HS-27A (cell line): ENCODE data around the gene ABCA9.

Source experiments
- DNase-seq: peaks from one replicate; pipeline ENCODE4 v3.0.0-alpha.2; 2012; ENCODE audit warnings: low read depth, missing footprints

ABCA9 gene

DNA sequence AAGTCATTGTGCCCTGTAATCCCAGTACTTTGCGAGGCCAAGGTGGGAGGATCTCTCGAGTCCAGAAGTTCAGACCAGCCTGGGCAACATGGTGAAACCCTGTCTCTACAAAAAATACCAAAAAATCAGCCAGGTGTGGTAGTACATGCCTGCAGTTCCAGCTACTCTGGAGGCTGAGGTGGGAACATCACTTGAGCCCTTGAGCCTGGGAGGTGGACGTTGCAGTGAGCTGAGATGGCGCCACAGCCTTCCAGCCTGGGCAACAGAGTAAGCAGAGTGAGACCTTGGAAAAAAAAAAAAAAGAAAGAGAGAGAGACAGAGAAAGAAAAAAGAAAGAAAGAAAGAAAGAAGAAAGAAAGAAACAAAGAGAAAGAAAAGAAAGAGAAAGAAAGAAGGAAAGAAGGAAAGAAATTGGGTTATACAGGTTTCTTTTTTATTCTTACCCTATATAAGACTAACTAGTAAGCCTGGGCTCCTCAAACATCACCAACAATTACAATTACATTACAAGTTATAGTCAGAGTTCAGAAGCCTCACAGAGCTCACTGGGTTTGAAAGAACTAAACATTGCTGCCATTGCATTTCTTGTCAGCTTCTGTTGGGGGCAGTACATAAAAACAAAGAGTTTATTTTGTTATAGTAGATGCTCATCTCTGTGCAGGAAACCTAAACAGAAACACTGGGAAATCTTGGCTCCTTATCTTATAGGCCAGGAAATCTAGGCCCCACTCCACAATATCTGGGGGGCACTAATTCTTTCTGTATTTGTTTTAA is 6.7 kb upstream of the ABCA9 start:
- DNase-seq: no peak

DNA sequence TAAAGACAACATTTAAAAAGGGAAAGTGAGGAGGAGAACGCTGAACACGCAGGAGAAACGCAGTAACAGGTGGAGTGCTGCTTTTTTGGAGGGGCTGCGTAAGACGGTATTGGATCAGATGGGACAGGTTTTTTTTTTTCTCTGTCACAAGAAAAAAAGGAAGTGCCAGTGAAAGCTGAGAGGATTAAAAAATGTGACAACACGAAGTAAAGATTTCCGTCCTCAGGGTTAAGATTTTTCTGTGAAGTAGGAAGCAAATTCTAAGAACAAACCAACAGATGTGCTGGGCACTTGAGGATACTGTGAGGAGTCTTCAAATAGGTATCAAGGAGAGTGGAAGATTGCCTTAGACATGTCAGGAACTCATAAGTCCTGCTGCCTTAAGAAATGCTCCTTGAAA is 5.8 kb upstream of the ABCA9 start:
- DNase-seq: no peak

DNA sequence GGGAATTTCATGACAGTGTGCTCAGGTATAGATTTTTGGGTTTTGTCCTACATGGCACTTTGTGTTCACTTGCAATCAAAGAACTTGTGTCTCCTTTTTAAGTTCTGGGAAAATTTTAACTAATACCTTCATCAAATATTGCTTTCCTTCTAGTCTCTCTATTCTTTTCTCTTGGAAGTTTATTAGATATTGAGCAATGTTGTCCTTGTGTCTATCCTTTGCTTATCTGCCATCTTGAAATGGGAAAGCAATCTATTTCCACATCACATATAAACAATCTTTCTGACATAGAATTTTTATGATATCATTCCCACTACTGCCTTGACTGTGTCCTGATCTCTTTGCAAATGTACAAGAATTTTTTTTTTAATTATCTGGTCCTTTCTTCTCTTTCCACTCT is 4.4 kb upstream of the ABCA9 start:
- no peak for DNase-seq

GRCh38 chr17:69064476-69064875 is 3.7 kb upstream of the ABCA9 start:
- DNase-seq: no peak

- DNase-seq: no peak
Observed at GRCh38 chr17:69064001-69064400, 3.3 kb upstream of the ABCA9 start.

GRCh38 chr17:69062860-69063581 is 2.3 kb upstream of the ABCA9 start:
- DNase-seq: no peak

DNA sequence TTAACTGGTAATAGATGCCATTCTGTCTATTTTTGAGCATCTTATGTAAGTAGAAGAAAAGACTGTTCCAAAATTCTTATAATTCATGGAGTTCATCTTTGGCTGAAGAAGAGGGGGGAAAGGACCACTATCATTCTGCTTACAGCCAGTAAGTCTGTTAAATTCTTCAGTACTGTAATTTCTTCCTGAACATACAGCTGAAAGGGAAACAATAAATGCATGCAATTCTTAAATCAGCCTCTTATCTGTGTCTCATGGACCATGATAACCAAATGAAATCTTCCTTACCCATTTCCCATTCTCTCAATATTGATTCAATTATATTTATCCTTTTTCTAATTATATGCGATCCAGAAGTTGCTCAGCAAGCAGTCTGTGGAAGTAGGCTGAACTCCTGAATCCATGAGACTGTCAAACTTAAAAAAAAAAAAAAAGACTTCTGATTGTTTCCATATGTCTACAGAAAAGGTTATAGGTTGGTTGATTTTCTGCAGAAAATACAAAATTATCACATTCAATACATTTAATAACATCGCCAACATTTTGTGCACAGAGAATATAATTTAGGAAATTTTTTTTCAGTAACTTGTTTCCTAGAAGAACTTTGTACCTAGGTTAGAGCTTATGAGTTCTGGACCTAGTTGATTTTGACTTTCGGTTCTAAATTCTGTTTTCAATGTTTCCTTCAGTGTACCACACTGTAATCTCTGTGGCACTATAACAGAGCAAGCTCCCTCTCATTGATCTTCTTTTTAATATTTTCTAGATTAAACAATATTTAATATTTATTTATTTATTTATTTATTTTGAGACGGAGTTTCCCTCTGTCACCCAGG is 1.2 kb upstream of the ABCA9 start:
- DNase-seq: no peak

GRCh38 chr17:69059458-69060175 is 1.1 kb downstream of the ABCA9 start:
- DNase-seq: no peak

DNA sequence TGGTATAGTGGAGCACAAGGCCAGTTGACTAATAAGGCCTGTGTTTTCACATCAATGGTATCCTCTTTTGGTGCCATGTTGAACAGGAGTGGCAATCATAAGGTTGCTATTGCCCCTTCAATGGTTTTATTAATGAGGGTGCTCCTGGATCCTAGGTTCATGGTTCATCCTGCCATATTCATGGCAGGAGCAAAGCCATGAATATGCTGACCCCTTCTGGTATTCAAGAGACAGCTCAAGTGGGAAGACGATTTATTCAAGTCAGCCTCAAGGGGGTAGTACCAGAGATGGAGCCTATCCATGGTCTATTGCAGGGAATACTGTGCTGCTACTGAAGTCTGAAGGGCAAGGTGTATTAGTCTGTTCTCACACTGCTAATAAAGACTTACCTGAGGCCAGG is 2.6 kb downstream of the ABCA9 start:
- no peak for DNase-seq

DNA sequence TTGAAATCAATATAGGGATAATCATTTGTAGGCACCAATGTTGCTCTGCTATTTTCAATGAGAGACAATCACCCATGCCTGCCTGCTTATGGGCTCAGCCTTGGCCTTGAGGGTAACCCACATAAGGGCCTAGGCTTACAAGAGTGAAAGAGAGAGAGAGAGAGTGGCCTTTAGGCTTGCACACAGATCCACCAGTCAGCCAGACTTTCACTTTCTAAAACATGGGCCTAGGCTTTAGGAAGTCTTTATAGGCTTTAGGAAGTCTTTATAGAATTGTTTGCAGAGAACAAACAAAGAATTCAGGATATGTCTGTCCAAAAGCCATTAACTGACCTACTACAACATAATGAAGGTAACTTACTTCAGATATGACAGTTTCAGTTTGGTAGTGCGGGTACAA is 3.4 kb downstream of the ABCA9 start:
- DNase-seq: no peak

- DNase-seq: no peak
Observed at GRCh38 chr17:69056179-69056823, 4.4 kb downstream of the ABCA9 start.

- no peak for DNase-seq
Observed at GRCh38 chr17:69055334-69055733, 5.4 kb downstream of the ABCA9 start.

DNA sequence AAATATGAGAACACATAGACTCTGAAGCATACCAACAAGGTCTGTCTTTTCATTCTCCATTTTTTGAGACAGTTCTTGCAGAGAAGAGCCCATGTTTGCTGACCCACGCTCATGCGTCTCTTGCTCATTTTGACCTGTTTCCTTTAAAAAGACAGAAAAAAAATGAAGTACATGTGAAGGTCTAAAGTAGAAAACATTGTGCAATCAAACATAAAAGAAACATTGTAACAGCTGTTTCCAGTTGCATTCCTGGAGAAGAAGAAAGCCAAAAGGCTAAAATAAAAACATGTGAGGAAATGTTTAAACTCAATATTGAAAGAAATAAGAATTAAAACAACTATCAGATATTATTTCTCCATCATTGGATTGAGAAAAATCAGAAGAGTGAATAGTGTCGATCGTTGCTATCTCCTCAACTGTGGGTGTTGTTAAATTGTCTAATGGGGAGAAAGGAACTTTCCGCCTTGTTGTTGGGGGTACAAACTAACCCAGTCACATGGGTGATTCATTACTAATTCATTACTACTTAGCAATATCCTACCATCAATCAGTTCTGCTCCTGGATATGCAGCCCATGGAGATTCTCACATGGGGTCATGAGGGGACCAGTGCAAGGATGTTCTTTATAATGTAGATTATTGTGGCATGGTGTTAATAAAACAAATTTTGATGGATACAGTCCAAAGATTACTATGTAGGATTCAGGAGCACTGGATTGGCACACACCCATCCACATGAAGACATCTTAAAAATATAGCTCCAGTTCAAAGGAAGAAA is 9.5 kb downstream of the ABCA9 start:
- DNase-seq: no peak

DNA sequence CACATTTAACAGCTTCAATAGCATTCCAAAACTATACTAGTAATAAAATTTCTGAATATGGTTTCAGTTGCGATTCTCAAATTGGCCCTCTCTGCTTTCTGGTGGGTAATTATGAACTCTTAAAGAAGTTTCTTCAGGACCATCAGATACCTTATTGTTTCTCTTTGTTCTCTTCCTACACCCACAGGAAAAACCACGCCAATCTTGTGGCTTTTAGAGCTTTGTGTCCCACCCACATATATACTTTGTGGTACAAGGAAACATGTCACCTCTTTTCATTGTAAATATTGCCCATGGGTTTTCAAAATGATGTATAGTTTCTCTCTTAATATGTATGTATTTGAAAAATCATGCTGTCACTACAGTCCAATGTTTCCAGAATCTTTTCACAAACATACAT is 12.1 kb downstream of the ABCA9 start:
- DNase-seq: no peak

- DNase-seq: no peak
Observed at GRCh38 chr17:69047368-69048263, 13.1 kb downstream of the ABCA9 start.

DNA sequence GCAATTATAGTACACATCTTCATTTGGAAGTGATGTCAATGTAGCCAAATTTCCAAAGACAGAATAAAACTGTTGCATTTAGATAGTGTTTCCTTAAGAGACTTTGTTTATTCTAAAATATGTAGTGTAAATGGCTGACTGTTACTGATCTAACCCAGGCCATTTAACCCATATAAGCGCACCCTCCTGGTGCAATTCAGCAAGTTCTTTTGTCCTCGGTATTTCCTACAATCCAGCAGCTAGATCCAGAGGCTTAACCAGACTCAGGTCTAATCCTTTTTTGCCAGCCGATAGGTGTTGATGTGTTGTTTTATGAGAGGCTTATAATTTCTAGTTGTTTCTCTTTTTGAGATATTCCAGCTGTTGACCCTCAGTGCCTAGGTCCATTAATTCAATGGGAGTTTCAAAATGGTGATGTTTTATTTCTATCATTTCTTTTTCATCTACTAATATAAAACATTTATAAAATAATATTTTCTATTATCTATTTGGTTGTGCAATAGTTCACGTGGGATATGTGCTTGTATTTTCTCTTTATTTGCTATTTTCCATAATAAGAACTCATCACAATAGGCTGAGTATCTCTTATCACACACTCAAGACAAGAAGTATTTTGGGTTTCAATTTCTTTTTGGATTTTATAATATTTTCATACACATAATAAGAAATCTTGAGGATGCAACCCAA is 14.5 kb downstream of the ABCA9 start:
- DNase-seq: no peak

- DNase-seq: no peak
Observed at GRCh38 chr17:69045646-69046045, 15.1 kb downstream of the ABCA9 start.

DNA sequence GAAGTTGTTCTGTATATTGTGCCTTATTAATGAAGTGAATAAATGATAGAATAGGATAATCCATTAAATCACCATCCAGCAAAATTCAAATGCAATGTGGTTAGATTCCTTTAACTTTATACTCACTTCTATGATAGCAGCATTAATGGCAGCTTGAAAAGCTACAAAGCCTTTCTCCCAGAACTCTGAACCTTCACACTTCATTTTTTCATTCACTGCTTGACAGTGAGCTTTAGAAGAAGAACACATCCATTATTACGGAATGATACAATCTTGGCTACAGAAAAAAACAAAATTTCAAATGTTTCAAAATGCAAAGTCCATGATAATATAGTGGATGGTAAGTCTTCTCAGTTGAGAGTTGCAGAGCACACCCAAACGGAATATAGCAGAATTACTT is 16.4 kb downstream of the ABCA9 start:
- no peak for DNase-seq

- no peak for DNase-seq
Observed at GRCh38 chr17:69043098-69043734, 17.5 kb downstream of the ABCA9 start.
